Endothelial cell (in vitro differentiated cells): ENCODE results near the gene TMEM11. TPM values are rescaled to one million over a fixed set of nuclear protein-coding genes. Genes with fewer than 3 reads are reported as not detected.

Source experiments
- DNase-seq: peaks from one replicate; pipeline ENCODE4 v3.0.0; 2021; ENCODE audit warnings: low spot score
- H3K27ac Mint-ChIP-seq: one replicate; pipeline ENCODE4 v1.8.0; 2021; ENCODE audit warnings: mixed read lengths, inconsistent platforms; ENCODE audit not compliant: unreplicated experiment
- H3K27me3 Mint-ChIP-seq: one replicate; pipeline ENCODE4 v1.8.0; 2021; ENCODE audit warnings: mild to moderate bottlenecking, moderate library complexity, mixed read lengths, inconsistent platforms; ENCODE audit not compliant: unreplicated experiment
- H3K36me3 Mint-ChIP-seq: one replicate; pipeline ENCODE4 v1.8.0; 2021; ENCODE audit warnings: mild to moderate bottlenecking, low read depth, mixed read lengths, inconsistent platforms; ENCODE audit not compliant: unreplicated experiment
- H3K4me1 Mint-ChIP-seq: one replicate; pipeline ENCODE4 v1.8.0; 2021; ENCODE audit warnings: mild to moderate bottlenecking, mixed read lengths, inconsistent platforms; ENCODE audit not compliant: unreplicated experiment
- H3K4me3 Mint-ChIP-seq: one replicate; pipeline ENCODE4 v1.8.0; 2021; ENCODE audit warnings: mild to moderate bottlenecking, mixed read lengths, inconsistent platforms; ENCODE audit not compliant: unreplicated experiment
- H3K9me3 Mint-ChIP-seq: one replicate; pipeline ENCODE4 v1.8.0; 2021; ENCODE audit warnings: mixed read lengths, inconsistent platforms; ENCODE audit not compliant: unreplicated experiment
- CTCF ChIP-seq: fragments of 200-600 bp; sonication (generic); IDR thresholded peaks from one replicate; pipeline ENCODE4 v1.5.0; 2021; ENCODE audit warnings: antibody characterized with exemption; ENCODE audit not compliant: unreplicated experiment
- total RNA-seq: library from RNA; stranded (reverse); fragmentation: NEBNext Ultra II Directional; extraction: Animal tissue kit (Norgen Biotek cat#: 25700); gene quantifications from one replicate; pipeline ENCODE4 v1.2.1, GENCODE V29; 2021; ENCODE audit not compliant: unreplicated experiment

TMEM11 gene
- total RNA-seq, 1 donor from 2014 or later: 36.9 TPM

- Mint-ChIP-seq H3K27me3 (peaks cover 11% of the 10 kb centered on the region), H3K27ac (no peak overlapping the region), H3K4me3 (peak overlapping the region; percentile 17), H3K36me3 (peaks cover 6% of the 10 kb centered on the region), H3K4me1 (peaks cover 21% of the 10 kb centered on the region), H3K9me3 (no peaks in the 10 kb centered on the region)
- DNase-seq: no peak
- TF ChIP-seq CTCF: no peak
Measured at GRCh38 chr17:21174186-21174585, 39.8 kb downstream of the TMEM11 start.

- Mint-ChIP-seq H3K36me3 (peaks cover 6% of the 10 kb centered on the region), H3K9me3 (no peaks in the 10 kb centered on the region), H3K4me3 (no peak overlapping the region), H3K4me1 (peaks cover 21% of the 10 kb centered on the region), H3K27ac (no peak overlapping the region), H3K27me3 (peaks cover 11% of the 10 kb centered on the region)
- no peak for TF ChIP-seq CTCF
- no peak for DNase-seq
Measured at GRCh38 chr17:21173543-21173942, 40.4 kb downstream of the TMEM11 start.

GRCh38 chr17:21172846-21173245 lies 41.1 kb downstream of the TMEM11 start:
- peaks cover 13% of the 10 kb centered on the region for H3K27me3 Mint-ChIP-seq
- H3K4me1 Mint-ChIP-seq: peaks cover 21% of the 10 kb centered on the region
- no peak overlapping the region for H3K4me3 Mint-ChIP-seq
- no peak for DNase-seq
- no peak for TF ChIP-seq CTCF
- H3K27ac Mint-ChIP-seq: no peak overlapping the region
- H3K36me3 Mint-ChIP-seq: peaks cover 6% of the 10 kb centered on the region
- H3K9me3 Mint-ChIP-seq: no peaks in the 10 kb centered on the region

GRCh38 chr17:21171970-21172510 lies 41.9 kb downstream of the TMEM11 start:
- Mint-ChIP-seq H3K27me3 (peaks cover 13% of the 10 kb centered on the region), H3K4me3 (no peak overlapping the region), H3K4me1 (peaks cover 21% of the 10 kb centered on the region), H3K36me3 (peaks cover 6% of the 10 kb centered on the region), H3K27ac (peak overlapping the region; percentile 80), H3K9me3 (no peaks in the 10 kb centered on the region)
- no peak for TF ChIP-seq CTCF
- DNase-seq: no peak

DNA sequence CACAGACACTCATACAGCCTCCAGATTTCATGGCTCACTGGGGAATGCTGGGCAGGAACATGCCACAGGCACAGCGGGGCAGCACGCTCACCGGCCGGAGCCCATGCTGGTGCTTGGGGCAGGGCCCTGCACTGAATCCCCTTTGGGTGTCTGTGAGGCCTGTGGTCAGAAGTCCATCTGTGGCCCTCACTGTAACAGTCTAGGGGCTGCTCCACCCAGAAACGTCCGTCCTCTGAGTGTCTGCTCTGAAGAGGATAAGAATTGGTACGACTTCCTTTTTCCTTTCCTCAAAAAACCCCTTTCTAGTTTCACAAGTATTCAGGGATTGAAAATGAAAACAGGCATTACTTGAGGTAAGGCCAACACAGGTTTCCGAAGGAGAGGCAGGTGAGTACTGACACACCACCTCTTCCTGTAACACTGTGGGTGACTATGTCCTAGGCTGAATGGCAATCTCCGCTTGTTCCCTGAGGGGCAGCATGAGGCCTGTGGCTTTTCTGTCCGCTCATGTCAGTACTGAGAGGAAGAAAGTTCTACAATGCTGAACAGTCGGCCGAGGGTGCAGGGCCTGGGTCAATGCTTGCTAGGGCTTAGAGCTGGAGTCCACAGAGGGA lies 42.5 kb downstream of the TMEM11 start:
- Mint-ChIP-seq H3K27me3 (peaks cover 13% of the 10 kb centered on the region), H3K27ac (peak overlapping the region; percentile 81), H3K36me3 (peaks cover 6% of the 10 kb centered on the region), H3K9me3 (no peaks in the 10 kb centered on the region), H3K4me3 (peak overlapping the region; percentile 27), H3K4me1 (peaks cover 21% of the 10 kb centered on the region)
- no peak for DNase-seq
- TF ChIP-seq CTCF: no peak
